K562 (cell line): Measurements from ENCODE around the gene IRAK2. TPM values are rescaled to one million over a fixed set of nuclear protein-coding genes. Genes with fewer than 3 reads are reported as not detected.

Experiments
- CBX1 ChIP-seq: sonication (generic); IDR thresholded peaks from 2 replicates; pipeline ENCODE4 v1.6.1; 2016; ENCODE audit warnings: antibody characterized with exemption, low read depth, mild to moderate bottlenecking
- ESRRA ChIP-seq: fragments of 450-650 bp; IDR thresholded peaks from 2 replicates; pipeline ENCODE4 v1.6.1; 2014; ENCODE audit warnings: low read depth, mild to moderate bottlenecking, moderate library complexity, borderline replicate concordance
- HDAC8 ChIP-seq: fragments of 450-650 bp; IDR thresholded peaks from 2 replicates; pipeline ENCODE4 v1.6.1; 2016; ENCODE audit warnings: mild to moderate bottlenecking, missing genetic modification characterization, moderate library complexity, missing compliant biosample characterization
- HOMEZ ChIP-seq: fragments of 250-450 bp; sonication (Bioruptor Pico); IDR thresholded peaks from 2 replicates; pipeline ENCODE4 v1.4.0; 2020; ENCODE audit warnings: mild to moderate bottlenecking, moderate library complexity
- KDM1A ChIP-seq, 2 experiments: fragments of 450-650 bp; IDR thresholded peaks; 2 replicates each; pipeline ENCODE4 v1.6.1; 2016; ENCODE audit warnings: mild to moderate bottlenecking in 2 of 2
- NELFE ChIP-seq: IDR thresholded peaks from 2 replicates; pipeline ENCODE4 v1.6.1; 2011; ENCODE audit warnings: mild to moderate bottlenecking; ENCODE audit not compliant: insufficient read depth, insufficient read length
- OTX1 ChIP-seq: fragments of 450-650 bp; formaldehyde crosslinking; IDR thresholded peaks from 2 replicates; pipeline ENCODE4 v1.4.0; 2022; ENCODE audit warnings: mild to moderate bottlenecking
- PHB ChIP-seq: fragments of 250-450 bp; sonication (Bioruptor Pico); IDR thresholded peaks from 2 replicates; pipeline ENCODE4 v1.5.0; 2021
- PRDM10 ChIP-seq: fragments of 450-650 bp; IDR thresholded peaks from 2 replicates; pipeline ENCODE4 v1.6.1; 2018; ENCODE audit not compliant: partially characterized antibody
- RFX5 ChIP-seq: IDR thresholded peaks from 2 replicates; pipeline ENCODE4 v1.6.1; 2011; ENCODE audit warnings: low read depth, mild to moderate bottlenecking, improper control_type of control experiment, low read length
- TCF3 ChIP-seq: sonication (generic); formaldehyde crosslinking; IDR thresholded peaks from 2 replicates; pipeline ENCODE4 v1.4.0; 2020; ENCODE audit warnings: mild to moderate bottlenecking, missing genetic modification reagents
- TRIM24 ChIP-seq, 2 experiments: fragments of 450-650 bp; IDR thresholded peaks; 2 replicates each; pipeline ENCODE4 v1.6.1; 2016
- XRCC5 ChIP-seq: fragments of 200-400 bp; formaldehyde crosslinking; IDR thresholded peaks from 2 replicates; pipeline ENCODE4 v1.6.1; 2017; ENCODE audit warnings: low read depth, mild to moderate bottlenecking, low read length
- ZBTB34 ChIP-seq: fragments of 250-450 bp; sonication (Bioruptor Pico); IDR thresholded peaks from 2 replicates; pipeline ENCODE4 v1.8.0; 2021; ENCODE audit warnings: mild to moderate bottlenecking, moderate library complexity
- ZC3H4 ChIP-seq: sonication (generic); formaldehyde crosslinking; IDR thresholded peaks from 2 replicates; pipeline ENCODE4 v1.9.0; 2021; ENCODE audit warnings: missing genetic modification reagents, borderline replicate concordance
- ZFP36 ChIP-seq: fragments of 150-350 bp; IDR thresholded peaks from 2 replicates; pipeline ENCODE4 v1.6.1; 2018; ENCODE audit warnings: low read length, low read depth; ENCODE audit not compliant: partially characterized antibody
- ZNF449 ChIP-seq: fragments of 250-450 bp; sonication (Bioruptor Pico); IDR thresholded peaks from 2 replicates; pipeline ENCODE4 v1.8.0; 2022; ENCODE audit warnings: moderate library complexity, mild to moderate bottlenecking, inconsistent platforms
- ZNF785 ChIP-seq: fragments of 250-450 bp; sonication (Bioruptor Pico); IDR thresholded peaks from 2 replicates; pipeline ENCODE4 v1.4.0; 2020; ENCODE audit warnings: mild to moderate bottlenecking
- polyA plus RNA-seq, 8 experiments: library from polyadenylated mRNA; depleted of rRNA in 4 of 8; stranded (reverse) in 5 of 8; unstranded in 3 of 8; fragments of >200 nt; fragmentation: Nextera tagmentation in 2 of 8; fragmentation: Illumina TruSeq in 1 of 8; extraction: Ambion mirVana in 2 of 8; extraction: Trizol in 1 of 8; gene quantifications; 2 replicates each; pipeline versions ENCODE4 v1.2.1 to v1.2.3, GENCODE V29; 2011 to 2014; ENCODE audit warnings: inconsistent platforms in 1 of 8, missing spikeins in 1 of 8
- total RNA-seq, 7 experiments: library from RNA; depleted of rRNA in 6 of 7; stranded (reverse); fragments of >200 nt in 6 of 7; fragmentation: Illumina TruSeq in 2 of 7; extraction: Trizol in 2 of 7; gene quantifications; 2 replicates each; pipeline versions ENCODE4 v1.2.1 to v1.2.3, GENCODE V29; 2011 to 2021; ENCODE audit warnings: low replicate concordance in 1 of 7
- TF ChIP-seq, protein P1 (sequence below): fragments of 450-650 bp; formaldehyde crosslinking; conservative IDR thresholded peaks from 2 replicates; pipeline ENCODE4 v1.4.0; 2022; ENCODE audit warnings: mild to moderate bottlenecking, missing genetic modification characterization

Gene IRAK2
- total and polyA plus RNA-seq, 9 of the 15 experiments (the other 6 are each of a cell fraction or from before 2014, with no cell fraction given) = 0.42 to 4.4 (median 2.7) TPM

DNA sequence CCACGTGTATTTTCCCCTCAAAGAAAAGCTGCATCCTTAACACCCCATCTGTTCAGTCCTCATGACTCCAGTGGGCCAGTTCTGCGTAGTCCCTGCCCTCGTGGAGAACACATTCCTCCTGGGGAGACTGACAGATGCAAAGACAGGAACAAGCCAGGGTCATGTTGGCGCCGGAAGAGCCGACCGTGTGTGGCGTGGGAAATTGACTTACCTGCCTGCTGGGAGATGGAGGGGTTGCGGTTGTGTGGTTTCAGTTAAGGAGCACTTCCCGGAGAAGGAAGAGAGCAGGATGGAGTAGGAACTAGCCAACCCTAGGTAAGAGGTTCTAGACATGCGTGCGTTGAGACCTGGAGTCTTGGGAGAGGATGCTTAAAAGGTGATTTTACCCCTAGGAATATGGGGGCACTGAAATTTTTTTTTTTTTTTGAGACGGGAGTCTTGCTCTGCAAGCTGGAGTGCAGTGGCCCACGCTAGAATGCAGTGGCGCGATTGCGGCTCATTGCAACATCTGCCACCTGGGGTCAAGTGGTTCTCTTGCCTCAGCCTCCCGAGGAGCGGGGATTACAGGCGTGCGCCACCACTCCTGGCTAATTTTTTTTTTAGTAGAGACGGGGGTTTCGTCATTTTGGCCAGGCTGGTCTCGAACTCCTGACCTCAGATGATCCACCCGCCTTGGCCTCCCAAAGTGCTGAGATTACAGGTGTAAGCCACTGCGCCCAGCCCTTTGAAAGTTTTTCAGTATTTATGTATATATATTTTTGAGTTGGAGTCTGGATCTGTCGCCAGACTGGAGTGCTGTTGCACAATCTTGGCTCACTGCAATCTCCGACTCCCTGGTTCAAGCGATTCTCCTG lies 21.8 kb upstream of the IRAK2 start (continued):
- no peak for TF ChIP-seq ZNF449 (CRISPR knock-in tag)
- TF ChIP-seq, protein P1, sequence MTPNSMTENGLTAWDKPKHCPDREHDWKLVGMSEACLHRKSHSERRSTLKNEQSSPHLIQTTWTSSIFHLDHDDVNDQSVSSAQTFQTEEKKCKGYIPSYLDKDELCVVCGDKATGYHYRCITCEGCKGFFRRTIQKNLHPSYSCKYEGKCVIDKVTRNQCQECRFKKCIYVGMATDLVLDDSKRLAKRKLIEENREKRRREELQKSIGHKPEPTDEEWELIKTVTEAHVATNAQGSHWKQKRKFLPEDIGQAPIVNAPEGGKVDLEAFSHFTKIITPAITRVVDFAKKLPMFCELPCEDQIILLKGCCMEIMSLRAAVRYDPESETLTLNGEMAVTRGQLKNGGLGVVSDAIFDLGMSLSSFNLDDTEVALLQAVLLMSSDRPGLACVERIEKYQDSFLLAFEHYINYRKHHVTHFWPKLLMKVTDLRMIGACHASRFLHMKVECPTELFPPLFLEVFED (CRISPR knock-in tag) = no peak
- TF ChIP-seq TCF3 (CRISPR knock-in tag) = no peak
- TF ChIP-seq TRIM24 (IDR thresholded peaks at IDR 0.05) = peak; percentile 96 to 97
- no peak for TF ChIP-seq NELFE
- TF ChIP-seq PRDM10 = no peak
- peak; percentile 55 to 61; a peak in 3 of 4 replicates for TF ChIP-seq KDM1A (IDR thresholded peaks at IDR 0.05)
- no peak for TF ChIP-seq ZNF785 (CRISPR knock-in tag)
- TF ChIP-seq PHB (CRISPR knock-in tag) = no peak
- TF ChIP-seq RFX5 = no peak
- TF ChIP-seq ZC3H4 = 0 out of 2 replicates have a peak, but pooled peaks have one; percentile 63
- TF ChIP-seq HDAC8 (tag) = no peak
- no peak for TF ChIP-seq HOMEZ (CRISPR knock-in tag)
- TF ChIP-seq CBX1 = no peak
- no peak for TF ChIP-seq ZBTB34 (CRISPR knock-in tag)
- no peak for TF ChIP-seq XRCC5
- no peak for TF ChIP-seq OTX1 (CRISPR knock-in tag)
- peak; percentile 70 for TF ChIP-seq ESRRA
- peak; percentile 15 for TF ChIP-seq ZFP36
